GM10266 (cell line): ENCODE measurements around the gene ATP8A1.

Source experiments
- DNase-seq: peaks from one replicate; pipeline ENCODE4 v3.0.0; 2012; ENCODE audit errors: extremely low spot score
- TF ChIP-seq, protein P1 (sequence below): IDR thresholded peaks from 2 replicates; pipeline ENCODE4 v1.5.1; 2012; ENCODE audit warnings: mild to moderate bottlenecking, low read depth; ENCODE audit not compliant: control insufficient read depth, insufficient read depth; ENCODE audit errors: missing control alignments

ATP8A1 gene

DNA sequence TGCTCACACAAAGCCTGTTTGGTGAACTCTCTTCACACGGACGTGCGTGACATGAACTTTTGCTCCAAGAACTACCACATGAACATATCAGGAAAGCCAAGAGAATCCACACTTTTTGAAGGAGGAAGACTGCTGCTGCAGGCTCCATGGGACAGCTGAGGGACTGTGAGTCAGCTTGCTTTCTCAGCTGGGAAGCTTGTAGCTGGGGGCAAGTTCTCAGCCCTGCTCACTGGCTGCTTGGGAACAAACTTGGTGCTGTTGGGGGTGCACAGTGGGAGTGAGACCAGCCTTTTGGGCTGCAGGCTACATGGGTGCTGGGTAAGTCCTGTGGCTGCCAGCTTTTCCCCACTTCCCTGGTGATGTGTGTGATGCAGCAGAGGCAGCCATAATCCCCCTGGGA lies 123.9 kb downstream of the ATP8A1 start:
- no peak for DNase-seq
- TF ChIP-seq, protein P1, sequence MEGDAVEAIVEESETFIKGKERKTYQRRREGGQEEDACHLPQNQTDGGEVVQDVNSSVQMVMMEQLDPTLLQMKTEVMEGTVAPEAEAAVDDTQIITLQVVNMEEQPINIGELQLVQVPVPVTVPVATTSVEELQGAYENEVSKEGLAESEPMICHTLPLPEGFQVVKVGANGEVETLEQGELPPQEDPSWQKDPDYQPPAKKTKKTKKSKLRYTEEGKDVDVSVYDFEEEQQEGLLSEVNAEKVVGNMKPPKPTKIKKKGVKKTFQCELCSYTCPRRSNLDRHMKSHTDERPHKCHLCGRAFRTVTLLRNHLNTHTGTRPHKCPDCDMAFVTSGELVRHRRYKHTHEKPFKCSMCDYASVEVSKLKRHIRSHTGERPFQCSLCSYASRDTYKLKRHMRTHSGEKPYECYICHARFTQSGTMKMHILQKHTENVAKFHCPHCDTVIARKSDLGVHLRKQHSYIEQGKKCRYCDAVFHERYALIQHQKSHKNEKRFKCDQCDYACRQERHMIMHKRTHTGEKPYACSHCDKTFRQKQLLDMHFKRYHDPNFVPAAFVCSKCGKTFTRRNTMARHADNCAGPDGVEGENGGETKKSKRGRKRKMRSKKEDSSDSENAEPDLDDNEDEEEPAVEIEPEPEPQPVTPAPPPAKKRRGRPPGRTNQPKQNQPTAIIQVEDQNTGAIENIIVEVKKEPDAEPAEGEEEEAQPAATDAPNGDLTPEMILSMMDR, result no peak

DNA sequence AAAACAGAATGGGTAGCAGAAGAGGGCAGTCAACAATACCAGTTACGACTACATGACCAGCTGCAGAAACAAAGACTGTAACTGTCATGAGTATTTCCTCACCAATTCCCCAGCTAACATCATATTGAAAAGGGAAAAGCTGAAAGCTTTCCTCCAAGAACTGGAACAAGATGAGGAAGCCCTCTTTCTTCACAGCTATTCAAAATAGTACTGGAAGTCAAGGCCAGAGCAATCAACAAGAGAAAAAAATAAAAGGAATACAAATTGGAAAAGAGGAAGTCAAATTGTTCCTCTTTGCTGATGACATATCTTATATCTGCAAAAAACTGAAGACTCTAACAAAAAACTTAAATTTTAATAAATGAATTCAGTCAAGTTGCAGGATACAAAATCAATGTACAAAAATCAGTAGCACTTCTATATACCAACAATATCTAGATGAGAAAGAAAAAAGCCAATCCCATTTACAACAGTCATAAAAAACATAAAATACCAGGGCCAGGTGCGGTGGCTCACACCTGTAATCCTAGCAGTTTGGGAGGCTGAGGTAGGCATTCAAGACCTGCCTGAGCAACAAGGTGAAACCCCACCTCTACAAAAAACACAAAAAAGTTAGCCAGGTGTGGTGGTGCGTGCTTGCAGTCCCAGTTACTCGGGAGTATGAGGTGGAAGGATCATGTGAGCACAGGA lies 125.4 kb downstream of the ATP8A1 start:
- no peak for DNase-seq
- TF ChIP-seq, protein P1, result no peak

DNA sequence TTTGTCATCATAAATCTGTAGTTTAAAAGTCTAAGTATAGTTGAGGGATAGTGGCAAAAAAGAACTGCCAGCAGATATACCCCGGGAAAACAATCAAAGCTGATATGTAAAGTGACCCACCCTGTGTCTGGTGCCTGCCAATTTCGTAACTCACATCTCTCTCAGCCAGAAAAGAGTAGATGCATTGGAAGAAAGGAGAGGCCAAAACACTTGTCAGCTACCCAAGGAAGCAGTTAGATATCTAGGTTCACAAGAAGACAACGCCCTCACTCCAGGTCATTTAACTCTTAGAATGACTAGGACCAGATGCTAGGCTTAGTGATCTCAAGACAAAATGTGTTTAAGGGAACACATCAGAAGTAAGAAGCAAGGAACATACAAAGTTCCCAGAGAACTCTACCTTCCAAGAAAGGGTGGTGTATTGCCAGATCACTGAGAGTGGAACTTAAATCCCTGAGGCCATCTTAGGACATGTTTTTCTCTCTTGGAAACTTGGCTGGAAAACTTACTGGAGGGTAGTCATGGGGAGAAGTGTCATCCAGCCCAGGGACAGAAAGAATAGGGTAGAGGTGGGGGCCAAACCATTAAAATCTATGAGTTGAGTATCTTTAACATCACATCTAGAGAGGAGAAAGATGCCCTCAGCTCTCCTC lies 133.7 kb downstream of the ATP8A1 start:
- TF ChIP-seq, protein P1, result no peak

DNA sequence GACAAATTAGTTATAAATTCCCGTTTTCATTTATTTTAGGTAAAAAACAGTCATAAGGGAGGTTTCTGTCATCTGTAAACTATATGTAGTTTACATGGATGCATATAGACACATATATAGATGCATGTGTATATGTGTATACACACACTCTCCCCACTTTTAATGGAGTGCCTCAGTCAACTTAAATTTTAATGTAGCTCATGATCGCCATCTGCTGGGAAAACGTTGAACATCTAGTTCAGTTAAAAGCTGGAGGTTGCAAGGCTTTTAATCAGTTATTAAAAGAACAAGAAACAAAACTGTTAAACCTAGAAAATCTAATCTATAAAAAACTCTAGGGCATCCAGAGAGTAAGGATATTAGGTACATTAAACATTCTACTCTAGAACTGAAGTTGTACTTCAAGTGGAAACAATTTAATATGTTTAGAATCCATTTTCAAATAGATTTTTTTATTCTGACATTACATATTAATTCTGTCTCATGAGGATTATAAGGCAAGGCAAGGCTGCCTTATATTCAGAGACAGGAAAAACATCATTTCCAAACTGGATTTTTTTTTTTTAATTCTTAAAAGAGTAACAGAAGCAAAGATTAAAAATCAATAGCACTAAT lies 137.0 kb downstream of the ATP8A1 start:
- TF ChIP-seq, protein P1, result peak; percentile 66
- peak; percentile 13 for DNase-seq

More for the DNA sequence above, 133.7 kb downstream of the ATP8A1 start:
- DNase-seq, result no peak

DNA sequence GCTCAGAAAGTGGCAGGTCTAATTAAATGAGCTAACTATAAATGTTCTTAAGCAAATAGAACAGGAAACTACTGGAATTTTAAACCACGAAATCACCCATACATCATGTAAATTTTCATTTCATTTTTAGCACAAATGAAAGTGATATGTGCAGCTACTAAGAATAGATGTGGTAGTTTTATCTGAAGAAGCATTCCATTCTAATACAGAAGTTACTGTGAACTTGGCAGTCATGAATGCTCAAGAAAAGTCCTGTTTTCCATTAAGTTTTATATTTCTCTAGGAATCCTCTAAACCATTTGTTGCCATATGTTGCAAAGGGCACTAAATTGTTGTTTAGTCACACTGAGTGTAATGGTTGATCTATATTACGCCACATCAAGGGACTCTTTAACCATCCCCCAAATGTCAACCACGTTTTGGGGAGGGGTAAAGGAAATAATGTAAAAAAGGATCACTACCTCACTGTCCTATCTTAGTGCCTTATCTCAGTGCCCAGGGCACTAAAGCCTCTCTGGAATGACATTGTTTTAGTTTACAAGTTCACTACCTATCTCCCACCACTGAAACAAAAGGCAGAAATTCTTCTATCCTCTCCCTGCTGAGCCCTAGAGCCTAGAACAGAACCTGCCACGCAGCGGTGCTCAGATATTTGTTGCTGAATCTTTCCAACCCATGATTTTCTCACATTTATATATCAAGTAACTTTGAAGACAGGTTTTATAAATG lies 141.6 kb downstream of the ATP8A1 start:
- peak; percentile 3 for DNase-seq
- TF ChIP-seq, protein P1, result no peak

DNA sequence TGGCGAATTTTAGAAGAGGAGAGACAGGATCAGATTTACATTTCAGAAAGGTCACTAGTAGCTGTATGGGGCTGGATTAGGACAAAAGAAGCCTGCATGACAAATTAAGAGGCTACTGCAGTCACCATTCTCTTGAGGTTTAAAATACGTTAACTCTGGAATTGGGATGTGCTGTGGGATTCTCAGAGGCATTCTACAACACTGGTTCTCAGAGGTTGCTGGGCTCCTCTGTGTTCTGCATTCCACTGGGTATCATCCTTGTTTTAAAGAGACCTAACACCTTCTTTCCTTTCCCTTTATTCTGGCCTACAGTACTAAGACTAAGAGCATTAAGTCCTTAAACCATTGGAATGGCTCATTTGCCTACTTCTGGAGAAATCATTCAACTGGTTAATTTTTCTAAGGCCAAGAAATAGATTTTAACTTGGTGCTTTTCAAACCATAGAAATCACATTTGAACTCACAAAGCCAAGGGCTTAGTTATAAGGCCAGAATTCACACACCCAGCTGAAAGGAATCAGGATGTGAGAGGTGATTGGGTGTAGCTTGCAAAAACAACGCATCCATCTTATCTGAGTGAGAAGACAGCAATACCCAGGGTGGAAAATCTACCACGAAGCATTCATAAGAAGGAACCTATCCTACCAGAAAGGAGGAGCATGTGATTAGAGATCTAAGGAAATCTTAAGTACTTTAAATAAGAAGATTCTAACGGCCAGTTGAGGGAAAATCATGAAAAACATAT lies 143.0 kb downstream of the ATP8A1 start:
- no peak for DNase-seq
- TF ChIP-seq, protein P1, result no peak
